Stimulated activated CD4-positive, alpha-beta T cell treated with anti-CD3 and anti-CD28 coated beads, Interleukin-1b, Interleukin-23, amount 100 ng/mL, for 24 hours (primary cell): Measurements from ENCODE around the gene CHERP.
A peak's percentile ranks its signal among the peaks of the same experiment; 100 is the strongest.
"Not testable (repeated sequence)": the region's sequence is repeated elsewhere in the genome, so short reads cannot be mapped to it uniquely, and the experiment has no call there.

ENCODE experiments used
- DNase-seq, 4 experiments: peaks; one replicate each; pipeline ENCODE4 v3.0.0-alpha.2; 2020; ENCODE audit warnings: low read depth in 4 of 4, low spot score in 1 of 4

The CHERP gene

GRCh38 chr19:16577531-16577985, 35.3 kb upstream of the CHERP start:
- DNase-seq = no peak

- DNase-seq = no peak
Observed at GRCh38 chr19:16576690-16577530, 34.7 kb upstream of the CHERP start.

GRCh38 chr19:16575861-16576689, 33.8 kb upstream of the CHERP start:
- no peak for DNase-seq

GRCh38 chr19:16575282-16575681, 33.0 kb upstream of the CHERP start:
- no peak for DNase-seq

- DNase-seq = no peak
Observed at GRCh38 chr19:16573925-16574324, 31.7 kb upstream of the CHERP start.

- DNase-seq = no peak
Observed at GRCh38 chr19:16573296-16573695, 31.1 kb upstream of the CHERP start.

- DNase-seq = peak; percentile 67 to 88 (median 84)
Observed at GRCh38 chr19:16572332-16573211, 30.3 kb upstream of the CHERP start, which contains the start of gene SLC35E1. TSS of gene SLC35E1 (minus strand) at chr19:16572415. CDS start at chr19:16572364, 51 bp downstream.

GRCh38 chr19:16571822-16572331, 29.6 kb upstream of the CHERP start:
- peak in 1 of 4 experiments; percentile 28 for DNase-seq

GRCh38 chr19:16571283-16571682, 29.0 kb upstream of the CHERP start:
- no peak for DNase-seq

- DNase-seq = no peak
Observed at GRCh38 chr19:16569609-16570320, 27.5 kb upstream of the CHERP start.

GRCh38 chr19:16566702-16567101, 24.5 kb upstream of the CHERP start:
- no peak for DNase-seq

- no peak for DNase-seq
Observed at GRCh38 chr19:16566161-16566560, 23.9 kb upstream of the CHERP start.

- no peak for DNase-seq
Observed at GRCh38 chr19:16564842-16565241, 22.6 kb upstream of the CHERP start.

GRCh38 chr19:16562608-16563025, 20.4 kb upstream of the CHERP start:
- DNase-seq = no peak

- DNase-seq = no peak
Observed at GRCh38 chr19:16561382-16561781, 19.1 kb upstream of the CHERP start.

- no peak for DNase-seq
Observed at GRCh38 chr19:16559780-16560276, 17.6 kb upstream of the CHERP start.

GRCh38 chr19:16554776-16555175, 12.5 kb upstream of the CHERP start:
- no peak for DNase-seq

GRCh38 chr19:16551902-16552301, 9.7 kb upstream of the CHERP start:
- DNase-seq = not testable (repeated sequence)

GRCh38 chr19:16548956-16549355, 6.7 kb upstream of the CHERP start:
- DNase-seq = no peak
